GM12801 (cell line): ENCODE data around the gene DENND2C.

Experiments used
- TF ChIP-seq, protein P1 (sequence below): IDR thresholded peaks from one replicate; pipeline ENCODE4 v1.5.1; 2011; ENCODE audit warnings: control low read depth; ENCODE audit not compliant: insufficient read length; ENCODE audit errors: extremely low read depth

The DENND2C gene, protein sequence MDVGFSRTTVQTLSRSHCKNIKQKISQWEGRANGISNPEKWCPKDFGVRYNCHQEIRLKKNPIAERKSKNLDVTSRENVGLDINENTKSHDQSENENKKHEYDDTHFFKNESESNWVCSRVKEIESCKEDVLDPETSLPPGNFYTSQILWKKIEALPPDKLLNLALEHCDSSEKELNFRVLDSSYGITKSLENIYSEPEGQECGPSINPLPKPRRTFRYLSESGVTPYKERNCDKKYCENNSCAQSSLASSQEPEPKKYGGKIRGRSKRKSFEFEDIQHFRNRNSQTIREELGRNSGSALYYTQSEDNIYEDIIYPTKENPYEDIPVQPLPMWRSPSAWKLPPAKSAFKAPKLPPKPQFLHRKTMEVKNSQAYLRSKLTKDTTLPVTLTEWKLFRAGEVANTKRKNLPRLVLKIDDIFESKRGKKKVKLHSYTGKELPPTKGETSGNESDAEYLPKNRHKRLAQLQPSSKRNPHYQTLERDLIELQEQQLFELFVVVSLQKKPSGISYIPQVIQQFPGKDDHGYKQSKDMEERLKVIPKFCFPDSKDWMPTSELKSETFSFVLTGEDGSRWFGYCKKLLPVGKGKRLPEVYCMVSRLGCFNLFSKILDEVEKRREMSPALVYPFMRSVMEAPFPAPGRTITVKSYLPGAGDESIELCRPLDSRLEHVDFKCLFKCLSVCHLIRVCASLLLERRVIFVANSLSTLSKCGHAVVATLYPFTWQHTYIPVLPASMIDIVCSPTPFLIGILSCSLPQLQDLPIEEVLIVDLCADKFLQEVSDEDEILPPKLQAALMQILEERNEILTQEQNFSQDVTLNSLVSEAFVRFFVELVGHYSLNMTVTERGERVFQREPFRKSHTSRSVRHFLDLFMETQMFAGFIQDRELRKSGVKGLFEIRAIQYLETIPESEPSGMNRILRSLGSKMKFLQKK

DNA sequence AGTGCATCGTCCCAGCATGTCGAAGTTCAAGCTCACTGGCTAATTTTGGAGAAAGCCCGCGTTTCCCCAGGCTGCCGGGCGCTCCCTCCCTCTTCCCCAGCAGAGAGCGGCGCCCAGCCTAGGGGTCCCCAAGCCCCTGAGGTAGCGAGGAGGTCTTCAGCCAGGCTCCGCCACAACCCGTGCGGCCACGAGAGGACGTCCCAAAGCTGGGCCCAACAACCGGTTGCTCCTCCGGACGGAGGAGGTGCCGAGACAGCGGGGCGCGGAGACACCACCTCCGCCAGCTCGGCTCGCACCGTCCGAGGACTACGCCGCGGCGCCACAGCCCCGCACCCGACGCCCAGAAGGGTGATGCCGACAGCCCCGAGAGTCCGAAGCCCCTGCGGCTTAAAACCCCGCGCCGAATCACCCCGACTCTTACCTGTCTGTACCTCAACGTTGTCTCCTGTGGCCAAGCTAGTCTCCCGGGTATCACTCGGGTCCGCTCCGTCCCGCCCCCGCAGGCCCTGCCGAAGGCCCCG, at the start of gene DENND2C:
Gene DENND2C (minus strand): TSS at position 488 of the 521 bp plus-strand sequence. CDS start 44,065 bp downstream, outside the sequence.
- TF ChIP-seq, protein P1, sequence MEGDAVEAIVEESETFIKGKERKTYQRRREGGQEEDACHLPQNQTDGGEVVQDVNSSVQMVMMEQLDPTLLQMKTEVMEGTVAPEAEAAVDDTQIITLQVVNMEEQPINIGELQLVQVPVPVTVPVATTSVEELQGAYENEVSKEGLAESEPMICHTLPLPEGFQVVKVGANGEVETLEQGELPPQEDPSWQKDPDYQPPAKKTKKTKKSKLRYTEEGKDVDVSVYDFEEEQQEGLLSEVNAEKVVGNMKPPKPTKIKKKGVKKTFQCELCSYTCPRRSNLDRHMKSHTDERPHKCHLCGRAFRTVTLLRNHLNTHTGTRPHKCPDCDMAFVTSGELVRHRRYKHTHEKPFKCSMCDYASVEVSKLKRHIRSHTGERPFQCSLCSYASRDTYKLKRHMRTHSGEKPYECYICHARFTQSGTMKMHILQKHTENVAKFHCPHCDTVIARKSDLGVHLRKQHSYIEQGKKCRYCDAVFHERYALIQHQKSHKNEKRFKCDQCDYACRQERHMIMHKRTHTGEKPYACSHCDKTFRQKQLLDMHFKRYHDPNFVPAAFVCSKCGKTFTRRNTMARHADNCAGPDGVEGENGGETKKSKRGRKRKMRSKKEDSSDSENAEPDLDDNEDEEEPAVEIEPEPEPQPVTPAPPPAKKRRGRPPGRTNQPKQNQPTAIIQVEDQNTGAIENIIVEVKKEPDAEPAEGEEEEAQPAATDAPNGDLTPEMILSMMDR, result no peak

DNA sequence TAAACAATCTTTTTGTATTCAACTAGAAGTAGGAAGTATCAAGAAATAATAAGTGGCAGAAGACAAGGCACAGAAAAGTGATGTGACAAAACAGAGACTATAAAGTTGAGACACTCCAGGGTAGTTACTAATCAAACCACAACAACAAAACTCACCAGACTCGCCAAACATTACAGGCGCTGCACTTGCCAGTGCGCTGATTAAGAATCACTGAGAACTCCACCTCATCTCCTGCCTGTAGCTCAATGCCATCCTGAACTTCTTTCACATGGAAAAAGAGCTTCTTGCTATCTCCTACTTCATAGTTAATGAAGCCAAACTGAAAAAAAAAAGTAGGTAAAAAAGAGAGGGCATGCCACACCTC, 49.6 kb upstream of the DENND2C start:
- TF ChIP-seq, protein P1, result no peak

DNA sequence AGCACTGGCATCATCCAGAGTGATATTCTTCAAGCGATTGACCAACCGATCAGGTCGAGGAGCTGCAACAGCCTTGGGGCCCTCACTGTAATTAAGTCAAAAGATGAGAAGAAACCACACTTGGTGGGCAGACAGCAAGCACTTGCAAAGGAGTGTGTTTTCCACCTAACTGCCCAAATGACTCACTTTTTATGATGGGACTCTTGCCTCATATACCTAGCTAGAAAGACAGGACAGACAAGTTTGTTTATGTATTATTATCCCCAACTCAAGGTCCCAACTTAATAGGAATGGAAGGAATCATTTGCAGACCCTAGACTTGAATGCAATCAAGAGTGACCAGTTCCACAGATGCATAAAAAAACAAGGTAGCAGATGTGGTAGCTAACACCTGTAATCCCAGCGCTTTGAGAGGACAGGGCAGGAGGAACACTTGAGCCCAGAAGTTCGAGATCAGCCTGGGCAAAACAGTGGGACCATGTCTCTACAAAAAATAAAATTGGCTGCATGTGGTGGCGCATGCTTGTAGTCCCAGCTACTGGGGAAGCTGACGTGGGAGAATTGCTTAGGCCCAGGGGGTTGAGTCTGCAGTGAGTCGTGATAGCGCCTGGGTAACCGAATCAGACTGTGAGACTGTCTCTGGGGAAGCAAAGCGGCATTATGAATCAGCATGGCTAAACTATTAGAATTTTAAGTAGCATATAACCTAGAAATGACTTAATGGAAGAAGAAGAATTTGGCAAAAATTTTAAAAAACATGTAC, 49.0 kb upstream of the DENND2C start:
- TF ChIP-seq, protein P1, result no peak

DNA sequence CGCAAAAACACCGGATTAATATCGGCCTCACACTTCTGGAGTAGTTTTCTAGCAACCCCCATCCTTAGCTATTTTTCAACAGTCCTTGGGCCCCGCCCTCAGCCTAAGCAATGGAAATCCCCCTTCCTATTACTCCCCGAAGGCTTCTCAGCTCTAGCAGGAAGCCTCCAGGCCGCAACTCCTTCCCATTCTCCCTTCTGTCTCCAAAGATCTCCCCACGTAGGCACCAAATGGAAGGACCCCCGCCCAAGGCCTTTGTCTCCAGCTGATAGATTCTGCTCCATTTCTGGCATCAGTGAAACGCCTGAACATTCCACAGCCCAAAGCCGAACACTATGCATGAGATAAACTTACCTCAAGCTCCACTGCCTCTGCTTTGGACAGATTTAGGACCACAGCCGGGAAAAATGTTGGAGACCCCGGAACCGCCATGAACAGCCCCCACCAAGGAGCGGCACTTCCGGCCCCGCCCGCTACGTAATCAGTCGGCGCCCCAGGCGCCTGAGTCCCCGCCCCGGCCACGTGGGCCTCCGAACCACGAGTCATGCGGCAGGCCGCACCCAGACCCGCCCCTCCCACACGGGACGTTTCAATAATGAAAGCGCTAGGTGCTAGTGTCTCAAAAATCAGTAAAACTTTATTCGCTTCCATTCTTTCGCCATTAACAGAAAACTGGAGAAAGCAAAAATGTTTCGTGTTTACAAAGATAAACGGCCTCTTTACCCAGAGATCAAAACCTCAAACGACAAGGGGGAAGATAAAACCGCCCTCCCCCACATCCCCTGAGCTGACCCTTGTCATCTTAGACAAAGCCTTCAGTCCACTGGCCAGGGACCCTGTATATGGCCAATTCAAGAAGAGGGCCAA, 46.7 kb upstream of the DENND2C start, which contains the start of gene NRAS:
Gene NRAS (minus strand): TSS at position 468 of the 867 bp plus-strand sequence. CDS start 611 bp downstream, outside the sequence.
- TF ChIP-seq, protein P1, result no peak

DNA sequence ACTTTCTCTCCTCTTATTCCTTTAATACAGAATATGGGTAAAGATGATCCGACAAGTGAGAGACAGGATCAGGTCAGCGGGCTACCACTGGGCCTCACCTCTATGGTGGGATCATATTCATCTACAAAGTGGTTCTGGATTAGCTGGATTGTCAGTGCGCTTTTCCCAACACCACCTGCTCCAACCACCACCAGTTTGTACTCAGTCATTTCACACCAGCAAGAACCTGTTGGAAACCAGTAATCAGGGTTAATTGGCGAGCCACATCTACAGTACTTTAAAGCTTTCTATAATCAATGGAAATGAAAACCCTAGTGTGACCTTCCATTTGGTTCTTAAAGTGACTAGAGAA, 46.1 kb upstream of the DENND2C start:
- TF ChIP-seq, protein P1, result no peak

DNA sequence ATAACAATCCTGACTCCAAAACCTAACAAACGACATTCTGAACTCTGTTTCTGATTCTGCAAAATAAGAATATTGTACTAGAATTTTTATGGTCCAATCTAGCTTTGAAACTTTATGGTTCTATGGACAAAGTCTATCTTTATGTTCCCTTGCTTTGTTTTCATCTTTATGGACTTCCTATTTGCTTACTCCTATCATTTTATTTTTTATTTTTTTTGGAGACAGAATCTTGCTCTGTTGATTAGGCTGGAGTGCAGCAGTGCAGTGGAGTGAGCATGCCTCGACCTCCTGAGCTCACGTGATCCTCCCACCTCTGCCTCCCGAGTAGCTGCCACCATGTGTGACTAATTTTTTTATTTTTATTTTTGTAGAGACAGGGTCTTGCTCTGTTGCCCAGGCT, 43.1 kb upstream of the DENND2C start:
- TF ChIP-seq, protein P1, result no peak
